HUES6 (cell line): Measurements from ENCODE around the gene PRR7.

ENCODE experiments used
- H3K27ac ChIP-seq: 2 replicates; pipeline ENCODE4 v1.7.0; 2013; ENCODE audit warnings: low read depth, mild to moderate bottlenecking, low read length, inconsistent platforms
- H3K27me3 ChIP-seq: 2 replicates; pipeline ENCODE4 v1.6.1; 2013; ENCODE audit warnings: low read length; ENCODE audit not compliant: control insufficient read depth, insufficient read depth
- H3K36me3 ChIP-seq: 2 replicates; pipeline ENCODE4 v1.6.1; 2013; ENCODE audit warnings: low read length; ENCODE audit not compliant: control insufficient read depth, insufficient read depth
- H3K4me1 ChIP-seq: 2 replicates; pipeline ENCODE4 v1.6.1; 2013; ENCODE audit warnings: low read length; ENCODE audit not compliant: control insufficient read depth, insufficient read depth
- H3K4me3 ChIP-seq: 2 replicates; pipeline ENCODE4 v1.5.1; 2013; ENCODE audit warnings: low read depth, low read length
- H3K9ac ChIP-seq: one replicate; pipeline ENCODE4 v1.6.1; 2013; ENCODE audit warnings: mild to moderate bottlenecking, low read length
- H3K9me3 ChIP-seq: 2 replicates; pipeline ENCODE4 v1.6.1; 2013; ENCODE audit warnings: low read depth, low read length; ENCODE audit not compliant: control insufficient read depth, insufficient read depth

PRR7 gene

GRCh38 chr5:177501874-177502678 lies 55.5 kb downstream of the PRR7 start:
- peaks cover 12% of the 10 kb centered on the region; the same call in 1 of the 2 replicates for H3K36me3 ChIP-seq
- H3K4me3 ChIP-seq, result no peak overlapping the region
- H3K4me1 ChIP-seq, result peaks cover 17% of the 10 kb centered on the region
- H3K9ac ChIP-seq, result no peak overlapping the region
- H3K27ac ChIP-seq, result no peak overlapping the region
- peaks cover 16% of the 10 kb centered on the region for H3K27me3 ChIP-seq
- no peaks in the 10 kb centered on the region for H3K9me3 ChIP-seq

DNA sequence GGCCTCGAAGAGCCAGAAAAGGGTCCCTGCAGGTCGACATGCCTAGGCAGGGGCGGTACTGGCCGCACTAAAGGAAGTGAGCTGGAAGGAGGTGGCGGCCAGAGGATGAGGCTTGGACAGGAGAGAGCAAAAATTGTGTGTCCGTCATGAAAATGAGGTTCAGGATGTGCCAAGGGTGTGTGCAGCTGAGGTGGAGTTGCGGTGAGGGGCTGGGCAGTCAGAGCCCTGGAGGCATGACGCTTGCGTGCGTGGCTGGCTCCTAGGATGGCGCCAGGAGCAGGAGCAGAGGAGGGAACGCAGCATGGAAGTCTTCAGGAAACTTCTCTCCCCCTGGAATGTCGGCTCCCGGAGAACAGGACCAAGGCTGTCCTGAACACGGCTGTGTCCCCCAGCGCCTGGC lies 56.3 kb downstream of the PRR7 start:
- H3K27me3 ChIP-seq, result peaks cover 16% of the 10 kb centered on the region
- H3K27ac ChIP-seq, result no peak overlapping the region
- H3K9me3 ChIP-seq, result no peaks in the 10 kb centered on the region
- peaks cover 16% of the 10 kb centered on the region; the same call in 1 of the 2 replicates for H3K36me3 ChIP-seq
- no peak overlapping the region for H3K9ac ChIP-seq
- H3K4me1 ChIP-seq, result peaks cover 17% of the 10 kb centered on the region
- H3K4me3 ChIP-seq, result no peak overlapping the region

GRCh38 chr5:177503351-177504085 lies 56.9 kb downstream of the PRR7 start:
- Histone ChIP-seq H3K27ac (no peak overlapping the region), H3K4me1 (peaks cover 12% of the 10 kb centered on the region), H3K27me3 (peaks cover 11% of the 10 kb centered on the region), H3K9me3 (no peaks in the 10 kb centered on the region), H3K9ac (no peak overlapping the region), H3K4me3 (no peak overlapping the region), H3K36me3 (peaks cover 16% of the 10 kb centered on the region)

DNA sequence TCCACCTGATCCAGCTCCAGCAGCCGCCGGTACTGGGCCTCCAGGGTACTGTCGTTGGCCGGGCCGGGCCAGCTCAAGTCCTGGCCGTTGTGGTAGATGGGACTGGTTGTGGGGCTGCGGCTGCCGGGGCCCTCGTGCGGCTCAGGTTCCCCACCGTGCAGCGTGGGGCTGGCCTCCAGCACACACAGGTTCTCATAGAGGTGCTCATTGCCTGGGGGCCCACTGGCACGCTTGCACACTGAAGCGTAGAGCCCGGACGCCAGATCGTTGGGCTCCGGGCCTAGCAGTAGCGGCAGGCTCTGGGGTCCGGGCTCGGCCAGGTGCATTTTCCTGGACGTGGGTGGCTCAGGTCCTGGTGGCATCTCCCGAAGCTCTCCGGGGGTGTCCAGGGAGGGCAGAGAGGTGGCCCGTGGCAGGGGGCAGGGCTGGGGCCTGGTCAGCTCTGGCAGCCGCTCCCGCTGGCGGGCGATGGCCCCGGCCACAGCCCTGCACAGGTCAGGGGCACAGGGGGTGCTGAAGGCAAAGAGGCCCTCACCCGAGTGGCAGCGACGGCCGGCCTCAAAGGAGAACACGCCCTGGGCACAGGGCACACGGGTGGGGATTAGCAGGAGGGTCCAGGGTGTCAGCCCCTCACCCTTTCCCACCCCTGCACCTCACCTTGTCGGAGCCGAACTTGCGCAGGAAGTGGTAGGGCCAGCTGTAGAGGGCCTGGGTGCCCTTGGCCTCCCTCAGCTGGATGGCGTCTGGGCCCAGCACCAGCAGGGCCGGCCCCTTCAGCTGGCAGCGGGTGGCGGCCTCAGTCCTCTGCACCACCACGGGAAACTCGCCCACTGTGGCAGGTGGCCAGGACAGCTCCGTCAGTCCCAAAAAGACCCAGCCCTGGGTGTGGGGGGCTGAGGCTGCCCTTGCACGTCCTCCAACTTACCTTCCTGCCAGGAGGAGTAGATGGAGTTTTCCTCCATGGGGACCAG lies 57.8 kb downstream of the PRR7 start:
- Histone ChIP-seq H3K36me3 (peaks cover 16% of the 10 kb centered on the region), H3K9ac (no peak overlapping the region), H3K27ac (no peak overlapping the region), H3K27me3 (peaks cover 4% of the 10 kb centered on the region; the same call in 1 of the 2 replicates), H3K9me3 (no peaks in the 10 kb centered on the region), H3K4me3 (no peak overlapping the region), H3K4me1 (peaks cover 15% of the 10 kb centered on the region)

DNA sequence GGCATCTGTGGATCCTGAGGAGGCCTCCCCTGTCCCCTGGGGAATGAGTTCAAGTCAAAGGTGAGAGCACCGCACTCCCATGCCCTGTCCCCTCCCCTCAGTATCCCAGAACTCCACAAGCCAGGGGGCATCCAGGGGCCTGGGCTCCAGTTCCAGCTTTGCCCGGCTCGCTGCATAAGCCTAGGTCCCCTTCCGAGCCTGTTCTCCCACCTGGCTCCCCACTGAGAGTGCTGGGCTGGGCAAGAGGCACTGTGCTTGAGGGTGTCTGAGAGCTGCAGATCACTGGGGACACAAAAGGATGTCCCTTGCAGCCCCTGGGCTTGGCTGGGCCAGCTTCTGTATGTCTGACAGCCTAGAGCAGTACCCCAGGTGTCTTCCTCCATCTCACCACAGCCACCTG lies 58.5 kb downstream of the PRR7 start:
- Histone ChIP-seq H3K4me1 (peaks cover 21% of the 10 kb centered on the region), H3K36me3 (peaks cover 16% of the 10 kb centered on the region), H3K4me3 (no peak overlapping the region), H3K27me3 (no peaks in the 10 kb centered on the region), H3K9ac (no peak overlapping the region), H3K27ac (no peak overlapping the region), H3K9me3 (no peaks in the 10 kb centered on the region)
